Uterus (tissue), 2 donors: Measurements from ENCODE around the gene GRPR.

Experiments used
- CTCF ChIP-seq, 4 experiments: fragments of 200-600 bp in 2 of 4; fragments of 450-650 bp in 2 of 4; sonication (generic) in 2 of 4; IDR thresholded peaks; one replicate each; pipeline ENCODE4 v1.5.1; 2016 to 2019; ENCODE audit warnings: antibody characterized with exemption in 4 of 4, mild to moderate bottlenecking in 2 of 4, moderate library complexity in 1 of 4
- POLR2A ChIP-seq, 2 donors: fragments of 450-650 bp; IDR thresholded peaks; one replicate each; pipeline ENCODE4 v1.6.1; 2016; ENCODE audit warnings: antibody characterized with exemption in 2 of 2, mild to moderate bottlenecking in 1 of 2, moderate library complexity in 1 of 2

- TF ChIP-seq CTCF (IDR thresholded peaks at IDR 0.05) = no peak
- no peak for TF ChIP-seq POLR2A (IDR thresholded peaks at IDR 0.05)
Measured at GRCh38 chrX:16077811-16078210, 45.6 kb upstream of the GRPR start.
